Renal cortical epithelial cell (primary cell): ENCODE data around the gene TMTC1. TPM values are rescaled to one million over a fixed set of nuclear protein-coding genes. Genes with fewer than 3 reads are reported as not detected.
A peak's percentile ranks its signal among the peaks of the same experiment; 100 is the strongest.

Experiments
- DNase-seq: peaks from one replicate; pipeline ENCODE4 v3.0.0-alpha.2; 2011; ENCODE audit warnings: low read depth
- total RNA-seq: library from RNA; depleted of rRNA; stranded (reverse); fragments of >200 nt; gene quantifications from 2 replicates; pipeline ENCODE4 v1.2.3, GENCODE V29; 2014

Gene TMTC1
- total RNA-seq, 1 donor from 2014 or later: 0.45 TPM

GRCh38 chr12:29616664-29617406 is 166.9 kb downstream of the TMTC1 start:
- peak; percentile 15 for DNase-seq

GRCh38 chr12:29614694-29615325 is 168.9 kb downstream of the TMTC1 start:
- no peak for DNase-seq

- no peak for DNase-seq
These were observed 170.8 kb downstream of the TMTC1 start for GRCh38 chr12:29612912-29613311.

- no peak for DNase-seq
These were observed 171.8 kb downstream of the TMTC1 start for GRCh38 chr12:29611906-29612305.

- no peak for DNase-seq
These were observed 173.1 kb downstream of the TMTC1 start for GRCh38 chr12:29610473-29611170.

GRCh38 chr12:29609431-29610215 is 174.1 kb downstream of the TMTC1 start:
- DNase-seq: no peak

- DNase-seq: no peak
These were observed 175.2 kb downstream of the TMTC1 start for GRCh38 chr12:29608581-29608980.

GRCh38 chr12:29599381-29599780 is 184.4 kb downstream of the TMTC1 start:
- DNase-seq: no peak

GRCh38 chr12:29595071-29595755 is 188.5 kb downstream of the TMTC1 start:
- DNase-seq: no peak

- no peak for DNase-seq
These were observed 190.7 kb downstream of the TMTC1 start for GRCh38 chr12:29593001-29593400.

GRCh38 chr12:29591140-29592020 is 192.4 kb downstream of the TMTC1 start:
- DNase-seq: peak; percentile 13

GRCh38 chr12:29589851-29590250 is 193.9 kb downstream of the TMTC1 start:
- no peak for DNase-seq

- no peak for DNase-seq
These were observed 194.4 kb downstream of the TMTC1 start for GRCh38 chr12:29589286-29589820.

GRCh38 chr12:29582677-29583272 is 201.0 kb downstream of the TMTC1 start:
- DNase-seq: no peak

GRCh38 chr12:29582146-29582545 is 201.6 kb downstream of the TMTC1 start:
- DNase-seq: no peak

GRCh38 chr12:29581631-29582030 is 202.1 kb downstream of the TMTC1 start:
- DNase-seq: no peak

- DNase-seq: no peak
These were observed 202.8 kb downstream of the TMTC1 start for GRCh38 chr12:29580971-29581370.

- no peak for DNase-seq
These were observed 205.0 kb downstream of the TMTC1 start for GRCh38 chr12:29578731-29579130.

GRCh38 chr12:29578070-29578469 is 205.7 kb downstream of the TMTC1 start:
- no peak for DNase-seq

- no peak for DNase-seq
These were observed 209.2 kb downstream of the TMTC1 start for GRCh38 chr12:29574500-29574899.
